HepG2 (cell line): ENCODE results near the gene ABHD6. TPM values are rescaled to one million over a fixed set of nuclear protein-coding genes. Genes with fewer than 3 reads are reported as not detected.

Experiments used
- ATAC-seq: fragments of 200-7000 bp; cut with Tn5 transposase; 3 replicates; pipeline ENCODE4 v1.9.1; 2020; ENCODE audit warnings: mild to moderate bottlenecking, moderate library complexity
- BruUV-seq: library from RNA; stranded (reverse); fragments of 400-500 nt; replicated peaks from 2 replicates; lab custom pipeline; 2021; lab: Mats Ljungman, UMichigan
- CTCF ChIA-PET: fragments of 300-600 bp; formaldehyde crosslinking; extraction: SDS; loops from one replicate; lab custom pipeline; 2021; ENCODE audit warnings: low total read pairs, inconsistent platforms, low intra/inter-chr PET ratio; lab: Yijun Ruan, JAX
- POLR2A ChIA-PET: fragments of 350-600 bp; sonication (Branson Sonifier 250); formaldehyde crosslinking; loops from one replicate; lab custom pipeline; 2020; ENCODE audit warnings: antibody characterized with exemption, inconsistent platforms; lab: Yijun Ruan, JAX
- DNase-seq: peaks from one replicate; pipeline ENCODE4 v3.0.0-alpha.2; 2015; ENCODE audit warnings: low spot score
- FAIRE-seq: peaks from 3 replicates; lab custom pipeline; 2011; peaks lifted over from hg19 to GRCh38; lab: Jason Lieb, UNC
- H2AFZ ChIP-seq: one replicate; pipeline ENCODE4 v1.6.1; 2011; ENCODE audit warnings: low read length, inconsistent platforms
- H3K27ac ChIP-seq: fragments of 300-600 bp; 3 replicates; pipeline ENCODE4 v1.8.0; 2011; ENCODE audit warnings: mixed run types, mild to moderate bottlenecking, mixed read lengths, low read length, inconsistent platforms; ENCODE audit not compliant: insufficient read depth; ENCODE audit errors: extremely low read length
- H3K27me3 ChIP-seq, 2 experiments: fragments of 200-600 bp in 1 of 2; 2 replicates in 1 of 2; 3 replicates in 1 of 2; pipeline versions ENCODE4 v1.6.0 to v1.8.0; 2011; ENCODE audit warnings: low read length in 2 of 2, mild to moderate bottlenecking in 2 of 2, moderate library complexity in 2 of 2, inconsistent platforms in 1 of 2; ENCODE audit not compliant: insufficient read depth in 2 of 2, control insufficient read depth in 1 of 2
- H3K36me3 ChIP-seq, 2 experiments: fragments of 200-600 bp in 1 of 2; replicated peaks in 1 of 2; 2 replicates in 1 of 2; 3 replicates in 1 of 2; pipeline versions ENCODE4 v1.5.1 to v1.8.0; 2011; ENCODE audit warnings: low read length in 2 of 2, inconsistent platforms in 1 of 2; ENCODE audit not compliant: insufficient read depth in 2 of 2, control insufficient read depth in 1 of 2
- H3K4me1 ChIP-seq: 2 replicates; pipeline ENCODE4 v1.5.1; 2012; ENCODE audit warnings: low read length, inconsistent platforms; ENCODE audit not compliant: insufficient read depth
- H3K4me2 ChIP-seq: 2 replicates; pipeline ENCODE4 v1.6.0; 2011; ENCODE audit warnings: low read depth, low read length, inconsistent platforms
- H3K4me3 ChIP-seq, 3 experiments: fragments of 200-600 bp in 1 of 3; sonication (generic), shearing (Covaris generic) in 1 of 3; replicated peaks in 1 of 3; 2 replicates each; pipeline ENCODE4 v1.5.1; 2011 to 2016; ENCODE audit warnings: low read length in 3 of 3, inconsistent platforms in 2 of 3, low read depth in 2 of 3, mild to moderate bottlenecking in 2 of 3, control low read depth in 1 of 3, mixed read lengths in 1 of 3; ENCODE audit not compliant: insufficient read depth in 1 of 3
- H3K79me2 ChIP-seq: one replicate; pipeline ENCODE4 v1.6.1; 2011; ENCODE audit warnings: low read length, inconsistent platforms; ENCODE audit not compliant: insufficient read depth
- H3K9ac ChIP-seq: 2 replicates; pipeline ENCODE4 v1.6.0; 2011; ENCODE audit warnings: mild to moderate bottlenecking, low read depth, low read length, inconsistent platforms; ENCODE audit not compliant: insufficient read depth
- H3K9me3 ChIP-seq: 2 replicates; pipeline ENCODE4 v1.5.1; 2012; ENCODE audit warnings: mild to moderate bottlenecking, low read length
- H4K20me1 ChIP-seq: 2 replicates; pipeline ENCODE4 v1.6.0; 2011; ENCODE audit warnings: inconsistent platforms, mild to moderate bottlenecking, low read length, moderate library complexity; ENCODE audit not compliant: insufficient read depth
- GABPB1 ChIP-seq: IDR thresholded peaks from 2 replicates; pipeline ENCODE4 v1.6.1; 2016; ENCODE audit warnings: mild to moderate bottlenecking, missing genetic modification reagents, moderate library complexity, missing compliant biosample characterization
- HNRNPK ChIP-seq: fragments of 200-400 bp; formaldehyde crosslinking; IDR thresholded peaks from 2 replicates; pipeline ENCODE4 v1.6.1; 2018; ENCODE audit warnings: low read length, low read depth, moderate library complexity, mild to moderate bottlenecking; ENCODE audit not compliant: poor library complexity, severe bottlenecking
- KLF16 ChIP-seq, 2 experiments: sonication (generic) in 1 of 2; formaldehyde crosslinking in 1 of 2; IDR thresholded peaks; 2 replicates each; pipeline versions ENCODE4 v1.6.1 to v1.8.0; 2016 to 2023; ENCODE audit warnings: missing genetic modification reagents in 2 of 2, missing compliant biosample characterization in 1 of 2
- STAG1 ChIP-seq: sonication (generic); formaldehyde crosslinking; IDR thresholded peaks from 2 replicates; pipeline ENCODE4 v1.4.0; 2020; ENCODE audit warnings: missing genetic modification reagents
- TAF1 ChIP-seq: sonication (generic); formaldehyde crosslinking; IDR thresholded peaks from 2 replicates; pipeline ENCODE4 v1.4.0; 2020; ENCODE audit warnings: missing genetic modification reagents
- TAF15 ChIP-seq: fragments of 200-400 bp; formaldehyde crosslinking; IDR thresholded peaks from one replicate; pipeline ENCODE4 v1.6.1; 2018; ENCODE audit warnings: mild to moderate bottlenecking, low read depth, low read length; ENCODE audit not compliant: poor library complexity, severe bottlenecking
- THYN1 ChIP-seq: sonication (generic); formaldehyde crosslinking; IDR thresholded peaks from 2 replicates; pipeline ENCODE4 v1.8.1; 2023; ENCODE audit warnings: low read depth, mild to moderate bottlenecking, moderate library complexity, missing genetic modification reagents, borderline replicate concordance
- TP53 ChIP-seq: sonication (generic); formaldehyde crosslinking; conservative IDR thresholded peaks from 2 replicates; pipeline ENCODE4 v1.4.0; 2020; ENCODE audit warnings: missing genetic modification reagents
- ZBTB1 ChIP-seq: sonication (generic); formaldehyde crosslinking; IDR thresholded peaks from 2 replicates; pipeline ENCODE4 v1.4.0; 2020; ENCODE audit warnings: missing genetic modification reagents, borderline replicate concordance
- ZBTB7A ChIP-seq: sonication (generic); formaldehyde crosslinking; IDR thresholded peaks from 2 replicates; pipeline ENCODE4 v1.8.0; 2022; ENCODE audit warnings: mild to moderate bottlenecking, missing genetic modification reagents
- ZFX ChIP-seq: sonication (generic); formaldehyde crosslinking; IDR thresholded peaks from 2 replicates; pipeline ENCODE4 v1.4.0; 2020; ENCODE audit warnings: mild to moderate bottlenecking, low read depth, missing genetic modification reagents, moderate library complexity
- ZNF20 ChIP-seq: sonication (generic); formaldehyde crosslinking; IDR thresholded peaks from 2 replicates; pipeline ENCODE4 v1.4.0; 2020; ENCODE audit warnings: mild to moderate bottlenecking, moderate library complexity, missing genetic modification reagents
- ZNF34 ChIP-seq: sonication (generic); formaldehyde crosslinking; IDR thresholded peaks from 2 replicates; pipeline ENCODE4 v1.4.0; 2020; ENCODE audit warnings: mild to moderate bottlenecking, missing genetic modification reagents, borderline replicate concordance
- ZNF577 ChIP-seq: sonication (generic); formaldehyde crosslinking; IDR thresholded peaks from 2 replicates; pipeline ENCODE4 v1.4.0; 2020; ENCODE audit warnings: mild to moderate bottlenecking, low read depth, missing genetic modification reagents, borderline replicate concordance
- ZNF746 ChIP-seq: sonication (generic); formaldehyde crosslinking; IDR thresholded peaks from 2 replicates; pipeline ENCODE4 v1.8.0; 2022; ENCODE audit warnings: mild to moderate bottlenecking, missing genetic modification reagents
- ZNF891 ChIP-seq: sonication (generic); formaldehyde crosslinking; IDR thresholded peaks from 2 replicates; pipeline ENCODE4 v1.5.0; 2020; ENCODE audit warnings: mild to moderate bottlenecking, missing genetic modification reagents
- ZSCAN31 ChIP-seq: sonication (generic); formaldehyde crosslinking; IDR thresholded peaks from 2 replicates; pipeline ENCODE4 v1.5.0; 2020; ENCODE audit warnings: low read depth, mild to moderate bottlenecking, missing genetic modification reagents
- WGBS: methylation state at CpG from one replicate; pipeline ENCODE4 v1.1.6; 2017; ENCODE audit warnings: low lambda C conversion rate; 5-methylcytosine and 5-hydroxymethylcytosine counted together
- in situ Hi-C: cut with HindIII; loops from 2 replicates; pipeline ENCODE4 v1.10.0; 2017; ENCODE audit warnings: low pct_unique_long_range_greater_than_20kb; ENCODE audit not compliant: extremely low pct_ligation_motif_present
- intact Hi-C: fragments of 100-400 bp; cut with micrococcal nuclease; formaldehyde crosslinking; loops from one replicate; pipeline ENCODE4 v1.10.0; 2022; ENCODE audit not compliant: unreplicated experiment
- polyA plus RNA-seq, 8 experiments: library from polyadenylated mRNA; depleted of rRNA in 3 of 8; stranded (reverse) in 7 of 8; unstranded in 1 of 8; fragments of >200 nt; fragmentation: Illumina TruSeq in 4 of 8; extraction: Trizol in 4 of 8; gene quantifications; 2 replicates each; pipeline versions ENCODE4 v1.2.1 to v1.2.3, GENCODE V29; 2011 to 2016; ENCODE audit warnings: low read depth in 4 of 8, missing spikeins in 1 of 8, mixed read lengths in 1 of 8; ENCODE audit not compliant: insufficient read depth in 1 of 8
- total RNA-seq, 5 experiments: library from RNA; depleted of rRNA; stranded (reverse); fragments of >200 nt; fragmentation: Illumina TruSeq; extraction: Trizol; gene quantifications; 2 replicates each; pipeline ENCODE4 v1.2.3, GENCODE V29; 2016; ENCODE audit warnings: low read depth in 1 of 5
- TF ChIP-seq, protein P1 (sequence below): IDR thresholded peaks from 2 replicates; pipeline ENCODE4 v1.6.1; 2012; ENCODE audit warnings: low read length, improper control_type of control experiment
- TF ChIP-seq, protein P2 (sequence below): sonication (generic); formaldehyde crosslinking; IDR thresholded peaks from 2 replicates; pipeline ENCODE4 v1.9.0; 2021; ENCODE audit warnings: missing genetic modification reagents, mild to moderate bottlenecking, borderline replicate concordance
- TF ChIP-seq, protein P3 (sequence below): IDR thresholded peaks from 2 replicates; pipeline ENCODE4 v1.6.1; 2016; ENCODE audit warnings: missing biosample characterization, missing genetic modification reagents, low read depth

Gene ABHD6
- total and polyA plus RNA-seq, 2 of the 13 experiments (the other 11 are each of a cell fraction or from before 2014, with no cell fraction given) = 9.0 to 17.2 TPM

GRCh38 chr3:58260261-58260731, 22.7 kb downstream of the ABHD6 start:
- intact Hi-C loops = no loop called here
- no peak overlapping the region for H3K4me3 ChIP-seq
- H3K36me3 ChIP-seq = peaks cover 4 to 16% of the 10 kb centered on the region in 2 experiments
- no TSS peak for BruUV-seq
- 98% methylated on average over 5 of the region's 6 CpGs for WGBS
- no peaks in the 10 kb centered on the region for H4K20me1 ChIP-seq
- TF ChIP-seq THYN1 (CRISPR knock-in tag) (no peak), ZNF746 (CRISPR knock-in tag) (no peak), GABPB1 (CRISPR knock-in tag) (no peak), ZFX (CRISPR knock-in tag) (no peak), ZBTB7A (no peak), ZNF20 (no peak), ZNF891 (CRISPR knock-in tag) (no peak), KLF16 (CRISPR knock-in tag; IDR thresholded peaks at IDR 0.05) (no peak), TAF15 (no peak), TP53 (no peak), HNRNPK (no peak), ZSCAN31 (CRISPR knock-in tag) (no peak), TAF1 (CRISPR knock-in tag) (no peak), STAG1 (CRISPR knock-in tag) (no peak), ZNF34 (no peak), ZNF577 (no peak), ZBTB1 (no peak)
- TF ChIP-seq, protein P1, sequence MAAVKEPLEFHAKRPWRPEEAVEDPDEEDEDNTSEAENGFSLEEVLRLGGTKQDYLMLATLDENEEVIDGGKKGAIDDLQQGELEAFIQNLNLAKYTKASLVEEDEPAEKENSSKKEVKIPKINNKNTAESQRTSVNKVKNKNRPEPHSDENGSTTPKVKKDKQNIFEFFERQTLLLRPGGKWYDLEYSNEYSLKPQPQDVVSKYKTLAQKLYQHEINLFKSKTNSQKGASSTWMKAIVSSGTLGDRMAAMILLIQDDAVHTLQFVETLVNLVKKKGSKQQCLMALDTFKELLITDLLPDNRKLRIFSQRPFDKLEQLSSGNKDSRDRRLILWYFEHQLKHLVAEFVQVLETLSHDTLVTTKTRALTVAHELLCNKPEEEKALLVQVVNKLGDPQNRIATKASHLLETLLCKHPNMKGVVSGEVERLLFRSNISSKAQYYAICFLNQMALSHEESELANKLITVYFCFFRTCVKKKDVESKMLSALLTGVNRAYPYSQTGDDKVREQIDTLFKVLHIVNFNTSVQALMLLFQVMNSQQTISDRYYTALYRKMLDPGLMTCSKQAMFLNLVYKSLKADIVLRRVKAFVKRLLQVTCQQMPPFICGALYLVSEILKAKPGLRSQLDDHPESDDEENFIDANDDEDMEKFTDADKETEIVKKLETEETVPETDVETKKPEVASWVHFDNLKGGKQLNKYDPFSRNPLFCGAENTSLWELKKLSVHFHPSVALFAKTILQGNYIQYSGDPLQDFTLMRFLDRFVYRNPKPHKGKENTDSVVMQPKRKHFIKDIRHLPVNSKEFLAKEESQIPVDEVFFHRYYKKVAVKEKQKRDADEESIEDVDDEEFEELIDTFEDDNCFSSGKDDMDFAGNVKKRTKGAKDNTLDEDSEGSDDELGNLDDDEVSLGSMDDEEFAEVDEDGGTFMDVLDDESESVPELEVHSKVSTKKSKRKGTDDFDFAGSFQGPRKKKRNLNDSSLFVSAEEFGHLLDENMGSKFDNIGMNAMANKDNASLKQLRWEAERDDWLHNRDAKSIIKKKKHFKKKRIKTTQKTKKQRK = no peak
- TF ChIP-seq, protein P2, sequence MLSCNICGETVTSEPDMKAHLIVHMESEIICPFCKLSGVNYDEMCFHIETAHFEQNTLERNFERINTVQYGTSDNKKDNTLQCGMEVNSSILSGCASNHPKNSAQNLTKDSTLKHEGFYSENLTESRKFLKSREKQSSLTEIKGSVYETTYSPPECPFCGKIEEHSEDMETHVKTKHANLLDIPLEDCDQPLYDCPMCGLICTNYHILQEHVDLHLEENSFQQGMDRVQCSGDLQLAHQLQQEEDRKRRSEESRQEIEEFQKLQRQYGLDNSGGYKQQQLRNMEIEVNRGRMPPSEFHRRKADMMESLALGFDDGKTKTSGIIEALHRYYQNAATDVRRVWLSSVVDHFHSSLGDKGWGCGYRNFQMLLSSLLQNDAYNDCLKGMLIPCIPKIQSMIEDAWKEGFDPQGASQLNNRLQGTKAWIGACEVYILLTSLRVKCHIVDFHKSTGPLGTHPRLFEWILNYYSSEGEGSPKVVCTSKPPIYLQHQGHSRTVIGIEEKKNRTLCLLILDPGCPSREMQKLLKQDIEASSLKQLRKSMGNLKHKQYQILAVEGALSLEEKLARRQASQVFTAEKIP (CRISPR knock-in tag) = no peak
- TF ChIP-seq, protein P3, sequence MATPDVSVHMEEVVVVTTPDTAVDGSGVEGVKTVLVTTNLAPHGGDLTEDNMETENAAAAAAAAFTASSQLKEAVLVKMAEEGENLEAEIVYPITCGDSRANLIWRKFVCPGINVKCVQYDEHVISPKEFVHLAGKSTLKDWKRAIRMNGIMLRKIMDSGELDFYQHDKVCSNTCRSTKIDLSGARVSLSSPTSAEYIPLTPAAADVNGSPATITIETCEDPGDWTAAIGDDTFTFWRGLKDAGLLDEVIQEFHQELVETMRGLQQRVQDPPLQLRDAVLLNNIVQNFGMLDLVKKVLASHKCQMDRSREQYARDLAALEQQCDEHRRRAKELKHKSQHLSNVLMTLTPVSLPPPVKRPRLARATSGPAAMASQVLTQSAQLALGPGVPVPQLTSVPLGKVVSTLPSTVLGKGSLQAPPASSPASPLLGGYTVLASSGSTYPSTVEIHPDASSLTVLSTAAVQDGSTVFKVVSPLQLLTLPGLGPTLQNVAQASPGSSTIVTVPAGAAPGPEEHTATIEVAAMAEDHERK = no peak
- H3K4me2 ChIP-seq = no peak overlapping the region
- no peak for DNase-seq
- no peak for FAIRE-seq
- POLR2A ChIA-PET = no interaction called here
- H2AFZ ChIP-seq = no peak overlapping the region
- in situ Hi-C loops = no loop called here
- H3K27me3 ChIP-seq = no peaks in the 10 kb centered on the region
- CTCF ChIA-PET = no interaction called here
- no peaks in the 10 kb centered on the region for H3K4me1 ChIP-seq
- H3K27ac ChIP-seq = no peak overlapping the region
- no peak for ATAC-seq
- H3K79me2 ChIP-seq = no peaks in the 10 kb centered on the region
- H3K9me3 ChIP-seq = no peaks in the 10 kb centered on the region
- H3K9ac ChIP-seq = no peak overlapping the region
